Large intestine (tissue), 3 donors: ENCODE measurements around the gene DAZL. TPM values are rescaled to one million over a fixed set of nuclear protein-coding genes. Genes with fewer than 3 reads are reported as not detected.

Experiments used
- DNase-seq, 2 donors: peaks; one replicate each; pipeline versions ENCODE4 v3.0.0 to v3.0.0-alpha.2; 2013
- H3K27ac ChIP-seq: one replicate; pipeline ENCODE4 v1.5.1; 2013; ENCODE audit warnings: low read length
- H3K27me3 ChIP-seq: 2 replicates; pipeline ENCODE4 v1.6.1; 2013; ENCODE audit warnings: low read length; ENCODE audit not compliant: control insufficient read depth, insufficient read depth
- H3K36me3 ChIP-seq: 2 replicates; pipeline ENCODE4 v1.6.1; 2013; ENCODE audit warnings: low read length; ENCODE audit not compliant: control insufficient read depth, insufficient read depth
- H3K4me1 ChIP-seq: one replicate; pipeline ENCODE4 v1.6.1; 2013; ENCODE audit warnings: low read length; ENCODE audit not compliant: control insufficient read depth, insufficient read depth
- H3K4me3 ChIP-seq: one replicate; pipeline ENCODE4 v1.5.1; 2013; ENCODE audit warnings: low read length
- H3K9me3 ChIP-seq: one replicate; pipeline ENCODE4 v1.6.1; 2013; ENCODE audit warnings: mild to moderate bottlenecking, low read depth, low read length, moderate library complexity; ENCODE audit not compliant: control insufficient read depth
- WGBS: methylation state at CpG from one replicate; pipeline ENCODE4 v1.1.5; 2013; ENCODE audit warnings: low lambda C conversion rate; ENCODE audit not compliant: insufficient coverage; 5-methylcytosine and 5-hydroxymethylcytosine counted together
- polyA plus RNA-seq: library from polyadenylated mRNA; unstranded; fragments of 120-200 nt; gene quantifications from one replicate; pipeline ENCODE4 v1.2.1, GENCODE V29; 2013

The DAZL gene
- polyA plus RNA-seq, 1 donor = not detected

DNA sequence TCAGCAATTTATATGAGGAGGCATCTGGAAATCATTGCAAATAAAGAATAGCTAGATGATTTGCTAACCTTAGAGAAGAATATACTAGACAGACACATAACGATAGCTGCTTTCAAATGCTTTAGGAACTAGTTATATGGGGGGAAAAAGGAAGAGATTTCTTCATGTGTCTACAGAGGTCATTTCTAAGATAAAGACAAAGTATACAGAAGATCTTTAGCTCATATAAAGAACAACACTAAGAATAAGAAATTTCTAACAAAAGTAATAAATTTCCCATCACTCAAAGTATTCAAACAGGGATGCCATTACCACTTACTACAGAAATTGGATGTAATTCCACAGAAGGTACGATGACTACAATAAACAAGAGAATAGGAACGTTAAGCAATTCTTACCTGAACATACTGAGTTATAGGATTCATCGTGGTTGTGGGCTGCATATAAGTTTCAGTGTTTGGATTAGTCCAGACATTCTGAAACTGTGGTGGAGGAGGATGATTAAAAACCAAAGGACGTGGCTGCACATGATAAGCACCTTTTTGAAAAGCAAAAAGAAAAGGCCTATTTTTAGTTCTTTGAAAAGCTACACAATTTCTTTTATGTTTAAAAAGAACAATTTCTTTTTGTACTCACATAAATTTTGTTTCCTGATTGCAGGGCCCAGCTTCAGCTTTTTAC lies 8.7 kb downstream of the DAZL start:
- DNase-seq = no peak
- WGBS = 83% methylated on average over 2 of the region's 5 CpGs
- H3K4me1 ChIP-seq = no peaks in the 10 kb centered on the region
- no peaks in the 10 kb centered on the region for H3K36me3 ChIP-seq
- H3K27ac ChIP-seq = no peak overlapping the region
- no peak overlapping the region for H3K4me3 ChIP-seq
- no peaks in the 10 kb centered on the region for H3K9me3 ChIP-seq
- no peaks in the 10 kb centered on the region for H3K27me3 ChIP-seq

DNA sequence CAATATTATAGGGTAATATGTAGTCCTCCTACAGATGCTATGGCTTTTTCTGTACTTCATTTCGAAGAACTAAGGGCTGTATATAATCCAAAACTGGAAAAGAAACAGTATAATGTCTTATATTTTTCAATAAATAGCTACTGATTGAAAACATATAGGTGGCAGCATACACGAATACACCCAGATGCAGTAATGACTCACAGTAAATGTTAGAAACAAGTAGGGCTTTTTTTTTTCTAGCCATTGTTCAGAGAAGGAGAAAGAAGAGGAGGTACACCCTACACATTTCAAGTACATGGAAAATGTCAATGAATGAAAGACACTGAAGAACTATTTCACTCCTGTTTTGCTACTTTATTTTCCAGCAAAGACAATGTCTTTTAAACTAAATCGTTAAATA lies 9.4 kb downstream of the DAZL start:
- H3K9me3 ChIP-seq = no peaks in the 10 kb centered on the region
- WGBS = 86% methylated on average over 2 of the region's 3 CpGs
- no peaks in the 10 kb centered on the region for H3K4me1 ChIP-seq
- no peak overlapping the region for H3K4me3 ChIP-seq
- DNase-seq = no peak
- H3K36me3 ChIP-seq = no peaks in the 10 kb centered on the region
- H3K27ac ChIP-seq = no peak overlapping the region
- H3K27me3 ChIP-seq = no peaks in the 10 kb centered on the region

DNA sequence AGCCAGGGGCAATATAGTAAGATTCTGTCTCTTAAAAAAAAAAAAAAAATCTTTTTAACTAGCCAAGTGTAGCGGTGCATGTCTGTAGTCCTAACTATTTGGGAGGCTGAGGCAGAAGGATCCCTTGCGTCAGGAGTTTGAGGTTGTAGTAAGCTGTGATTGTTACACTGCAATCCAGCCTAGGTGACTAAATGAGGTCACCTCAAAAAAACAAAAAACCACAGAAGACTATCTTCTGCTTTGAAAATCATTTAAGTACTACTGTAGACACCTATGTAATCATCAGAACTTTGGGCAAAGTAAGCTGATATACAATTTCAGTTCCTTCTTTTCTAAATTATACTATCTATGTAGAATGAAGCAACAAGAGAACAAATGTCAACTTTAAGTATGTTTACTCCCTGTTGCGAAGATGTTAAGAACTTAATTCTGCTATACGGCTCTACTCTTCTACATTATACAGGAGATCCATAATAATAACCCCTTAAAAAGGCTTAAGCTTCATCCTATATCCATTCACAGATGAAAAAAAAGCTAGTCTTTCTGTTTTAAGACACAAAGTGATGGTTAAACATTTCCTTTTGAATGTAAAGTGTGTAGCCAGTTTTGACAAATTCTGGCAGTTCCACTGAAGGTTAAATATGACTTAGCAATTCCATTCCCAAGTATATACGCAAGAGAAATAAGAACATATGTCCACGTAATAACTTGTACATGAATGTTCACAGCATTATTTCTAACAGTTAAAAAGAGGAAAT lies 15.2 kb downstream of the DAZL start:
- DNase-seq = no peak
- Histone ChIP-seq H3K27ac (no peak overlapping the region), H3K4me1 (no peaks in the 10 kb centered on the region), H3K4me3 (no peak overlapping the region), H3K36me3 (no peaks in the 10 kb centered on the region), H3K9me3 (no peaks in the 10 kb centered on the region), H3K27me3 (no peaks in the 10 kb centered on the region)
- 89% methylated on average over 5 of the region's 6 CpGs for WGBS

GRCh38 chr3:16589120-16589519 lies 16.1 kb downstream of the DAZL start:
- no peaks in the 10 kb centered on the region for H3K36me3 ChIP-seq
- H3K27me3 ChIP-seq = no peaks in the 10 kb centered on the region
- H3K9me3 ChIP-seq = no peaks in the 10 kb centered on the region
- no peaks in the 10 kb centered on the region for H3K4me1 ChIP-seq
- no peak overlapping the region for H3K4me3 ChIP-seq
- WGBS = 100% methylated on average over 1 of the region's 1 CpG
- DNase-seq = no peak
- H3K27ac ChIP-seq = no peak overlapping the region

GRCh38 chr3:16587681-16588060 lies 17.6 kb downstream of the DAZL start:
- DNase-seq = no peak
- Histone ChIP-seq H3K4me1 (no peaks in the 10 kb centered on the region), H3K27ac (no peak overlapping the region), H3K27me3 (no peaks in the 10 kb centered on the region), H3K9me3 (no peaks in the 10 kb centered on the region), H3K36me3 (no peaks in the 10 kb centered on the region), H3K4me3 (no peak overlapping the region)

GRCh38 chr3:16587047-16587680 lies 18.1 kb downstream of the DAZL start:
- DNase-seq = no peak
- Histone ChIP-seq H3K27me3 (no peaks in the 10 kb centered on the region), H3K9me3 (no peaks in the 10 kb centered on the region), H3K27ac (no peak overlapping the region), H3K4me1 (no peaks in the 10 kb centered on the region), H3K4me3 (no peak overlapping the region), H3K36me3 (no peaks in the 10 kb centered on the region)
- 100% methylated on average over 1 of the region's 3 CpGs for WGBS

- Histone ChIP-seq H3K9me3 (no peaks in the 10 kb centered on the region), H3K27ac (no peak overlapping the region), H3K4me3 (no peak overlapping the region), H3K27me3 (no peaks in the 10 kb centered on the region), H3K36me3 (no peaks in the 10 kb centered on the region), H3K4me1 (no peaks in the 10 kb centered on the region)
- DNase-seq = no peak
- WGBS = 50% methylated on average over 1 of the region's 2 CpGs
Measured at GRCh38 chr3:16584880-16585279, 20.3 kb downstream of the DAZL start.

DNA sequence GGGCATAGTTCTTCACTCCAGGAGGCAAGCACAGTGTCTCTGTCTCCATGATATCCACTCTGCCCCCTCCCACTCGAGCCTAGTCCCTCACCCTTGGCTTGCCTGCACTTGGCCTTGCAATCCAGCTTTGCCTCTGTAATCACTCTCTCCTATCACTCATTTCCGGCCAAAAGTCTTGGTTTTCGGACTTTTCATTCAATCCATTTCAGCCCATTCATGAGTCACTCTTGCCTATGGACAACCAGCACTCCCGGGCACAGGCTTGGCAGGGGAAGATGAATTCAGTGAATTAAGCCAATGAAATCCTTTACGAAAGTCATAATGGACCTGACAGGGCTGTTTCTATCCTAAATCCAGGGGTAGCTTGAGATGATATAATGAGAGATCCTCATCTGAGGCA lies 21.7 kb downstream of the DAZL start:
- Histone ChIP-seq H3K27ac (no peak overlapping the region), H3K9me3 (no peaks in the 10 kb centered on the region), H3K4me1 (no peaks in the 10 kb centered on the region), H3K4me3 (no peak overlapping the region), H3K27me3 (no peaks in the 10 kb centered on the region), H3K36me3 (no peaks in the 10 kb centered on the region)
- no peak for DNase-seq
- WGBS = 80% methylated on average over 1 of the region's 5 CpGs

DNA sequence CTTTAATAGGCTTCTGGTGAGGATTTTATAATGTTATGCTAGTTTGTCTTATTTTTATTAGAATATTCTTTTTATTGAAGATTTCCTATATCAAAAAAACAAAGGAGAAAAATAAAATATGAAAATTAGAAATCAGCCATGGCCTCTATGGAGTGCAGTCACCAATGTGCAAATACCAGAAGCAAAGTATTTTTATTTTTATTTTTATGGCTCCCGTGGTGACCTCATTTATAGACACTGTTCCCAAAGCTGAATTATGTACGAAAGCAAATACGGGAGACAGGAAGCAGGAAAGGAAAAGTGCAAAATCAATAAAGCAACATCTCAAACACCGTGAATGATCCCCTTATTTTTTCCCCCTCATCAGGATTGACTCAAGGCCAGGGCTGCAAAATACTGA lies 35.1 kb downstream of the DAZL start:
- Histone ChIP-seq H3K4me1 (no peaks in the 10 kb centered on the region), H3K4me3 (no peak overlapping the region), H3K36me3 (no peaks in the 10 kb centered on the region), H3K9me3 (no peaks in the 10 kb centered on the region), H3K27me3 (no peaks in the 10 kb centered on the region), H3K27ac (no peak overlapping the region)
- 40% methylated on average over 1 of the region's 4 CpGs for WGBS
- no peak for DNase-seq

DNA sequence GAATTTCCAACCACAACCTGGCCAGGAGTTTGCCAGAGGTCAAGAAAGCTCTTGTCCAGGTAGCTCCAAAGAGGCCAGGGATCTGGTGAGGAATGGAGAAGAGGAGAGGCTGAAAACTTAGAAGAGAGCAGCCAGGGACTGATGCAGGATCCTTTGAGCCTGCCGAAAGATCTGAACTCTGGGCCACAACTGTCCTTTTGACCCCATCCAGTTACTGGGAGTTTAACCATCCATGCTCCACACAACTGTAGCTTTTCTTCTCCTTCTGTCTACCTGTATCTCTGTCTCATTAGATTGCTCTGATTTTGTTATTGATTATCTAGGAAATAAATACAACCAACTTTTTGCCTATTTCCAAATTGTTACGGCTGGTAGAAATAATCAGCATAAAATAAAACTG lies 36.7 kb downstream of the DAZL start:
- Histone ChIP-seq H3K4me1 (no peaks in the 10 kb centered on the region), H3K4me3 (no peak overlapping the region), H3K27me3 (no peaks in the 10 kb centered on the region), H3K27ac (no peak overlapping the region), H3K36me3 (no peaks in the 10 kb centered on the region), H3K9me3 (no peaks in the 10 kb centered on the region)
- WGBS = no CpG with 5 or more reads among the region's 2 CpGs
- DNase-seq = no peak
